ENCODE data around the gene OAT.
"Not testable (repeated sequence)": the region's sequence is repeated elsewhere in the genome, so short reads cannot be mapped to it uniquely, and the experiment has no call there.

Gene OAT

GRCh38 chr10:124370426-124370825, 48.3 kb downstream of the OAT start:
- H3K4me3 ChIP-seq (ENCODE audit: low read length in 2 of 2): no peak overlapping the region
- H3K27me3 ChIP-seq (ENCODE audit: control insufficient read depth in 2 of 2, insufficient read depth in 2 of 2, low read length in 2 of 2): peaks cover 0 to 2% of the 10 kb centered on the region in 2 donors
- no peaks in the 10 kb centered on the region for H3K9me3 ChIP-seq (ENCODE audit: control insufficient read depth in 2 of 2, low read length in 2 of 2)

GRCh38 chr10:124369986-124370385, 48.7 kb downstream of the OAT start:
- Histone ChIP-seq H3K4me1 (ENCODE audit: control insufficient read depth in 2 of 2, insufficient read depth in 2 of 2, low read length in 2 of 2) (no peaks in the 10 kb centered on the region), H3K27ac (ENCODE audit: low read depth in 2 of 2, low read length in 2 of 2) (no peak overlapping the region), H3K4me3 (ENCODE audit: low read length in 2 of 2) (no peak overlapping the region), H3K27me3 (ENCODE audit: control insufficient read depth in 2 of 2, insufficient read depth in 2 of 2, low read length in 2 of 2) (peaks cover 0 to 2% of the 10 kb centered on the region in 2 donors), H3K36me3 (ENCODE audit: control insufficient read depth in 2 of 2, insufficient read depth in 2 of 2, low read length in 2 of 2) (no peaks in the 10 kb centered on the region), H3K9me3 (ENCODE audit: control insufficient read depth in 2 of 2, low read length in 2 of 2) (no peaks in the 10 kb centered on the region), H3K9ac (ENCODE audit: low read depth in 1 of 2, low read length in 2 of 2) (no peak overlapping the region)

More at GRCh38 chr10:124370426-124370825, 48.3 kb downstream of the OAT start:
- H3K9ac ChIP-seq (ENCODE audit: low read depth in 1 of 2, low read length in 2 of 2): no peak overlapping the region
- H3K36me3 ChIP-seq (ENCODE audit: control insufficient read depth in 2 of 2, insufficient read depth in 2 of 2, low read length in 2 of 2): no peaks in the 10 kb centered on the region
- H3K27ac ChIP-seq (ENCODE audit: low read depth in 2 of 2, low read length in 2 of 2): no peak overlapping the region
- no peaks in the 10 kb centered on the region for H3K4me1 ChIP-seq (ENCODE audit: control insufficient read depth in 2 of 2, insufficient read depth in 2 of 2, low read length in 2 of 2)

GRCh38 chr10:124369533-124369932, 49.2 kb downstream of the OAT start:
- not testable (repeated sequence) for H3K9ac ChIP-seq (ENCODE audit: low read depth in 1 of 2, low read length in 2 of 2); H3K9me3 ChIP-seq (ENCODE audit: control insufficient read depth in 2 of 2, low read length in 2 of 2)

GRCh38 chr10:124369066-124369465, 49.7 kb downstream of the OAT start:
- no peaks in the 10 kb centered on the region for H3K4me1 ChIP-seq (ENCODE audit: control insufficient read depth in 2 of 2, insufficient read depth in 2 of 2, low read length in 2 of 2)
- no peak overlapping the region for H3K27ac ChIP-seq (ENCODE audit: low read depth in 2 of 2, low read length in 2 of 2)
- peaks cover 0 to 2% of the 10 kb centered on the region in 2 donors for H3K27me3 ChIP-seq (ENCODE audit: control insufficient read depth in 2 of 2, insufficient read depth in 2 of 2, low read length in 2 of 2)
- H3K4me3 ChIP-seq (ENCODE audit: low read length in 2 of 2): no peak overlapping the region
- no peaks in the 10 kb centered on the region for H3K9me3 ChIP-seq (ENCODE audit: control insufficient read depth in 2 of 2, low read length in 2 of 2)
- H3K36me3 ChIP-seq (ENCODE audit: control insufficient read depth in 2 of 2, insufficient read depth in 2 of 2, low read length in 2 of 2): no peaks in the 10 kb centered on the region
- no peak overlapping the region for H3K9ac ChIP-seq (ENCODE audit: low read depth in 1 of 2, low read length in 2 of 2)

More at GRCh38 chr10:124369533-124369932, 49.2 kb downstream of the OAT start:
- not testable (repeated sequence) for H3K4me1 ChIP-seq (ENCODE audit: control insufficient read depth in 2 of 2, insufficient read depth in 2 of 2, low read length in 2 of 2); H3K27me3 ChIP-seq (ENCODE audit: control insufficient read depth in 2 of 2, insufficient read depth in 2 of 2, low read length in 2 of 2); H3K4me3 ChIP-seq (ENCODE audit: low read length in 2 of 2); H3K36me3 ChIP-seq (ENCODE audit: control insufficient read depth in 2 of 2, insufficient read depth in 2 of 2, low read length in 2 of 2); H3K27ac ChIP-seq (ENCODE audit: low read depth in 2 of 2, low read length in 2 of 2)

DNA sequence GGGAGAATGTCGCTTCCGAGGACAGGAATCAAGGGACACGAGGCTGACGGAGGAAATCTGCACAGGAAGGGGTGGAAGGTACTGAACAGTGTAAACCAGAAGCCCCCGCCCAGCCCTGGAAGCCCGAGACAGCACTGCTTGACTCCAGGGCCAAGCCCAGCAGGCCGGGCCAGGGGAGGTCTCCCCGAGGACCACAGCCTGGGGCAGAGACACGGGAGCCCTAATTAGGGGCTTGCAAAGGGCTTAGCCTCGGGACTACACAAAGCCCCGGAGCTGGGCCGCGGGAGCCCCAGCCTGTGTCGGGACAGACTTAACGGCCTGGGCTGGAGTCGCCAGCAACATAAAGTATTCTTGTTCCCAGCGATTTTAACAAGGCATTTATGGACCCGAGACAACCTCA, 50.8 kb downstream of the OAT start:
- Histone ChIP-seq H3K27me3 (ENCODE audit: control insufficient read depth in 2 of 2, insufficient read depth in 2 of 2, low read length in 2 of 2) (peaks cover 0 to 2% of the 10 kb centered on the region in 2 donors), H3K27ac (ENCODE audit: low read depth in 2 of 2, low read length in 2 of 2) (no peak overlapping the region), H3K4me1 (ENCODE audit: control insufficient read depth in 2 of 2, insufficient read depth in 2 of 2, low read length in 2 of 2) (no peaks in the 10 kb centered on the region), H3K9me3 (ENCODE audit: control insufficient read depth in 2 of 2, low read length in 2 of 2) (no peaks in the 10 kb centered on the region), H3K4me3 (ENCODE audit: low read length in 2 of 2) (no peak overlapping the region), H3K36me3 (ENCODE audit: control insufficient read depth in 2 of 2, insufficient read depth in 2 of 2, low read length in 2 of 2) (no peaks in the 10 kb centered on the region), H3K9ac (ENCODE audit: low read depth in 1 of 2, low read length in 2 of 2) (no peak overlapping the region)

GRCh38 chr10:124367414-124367813, 51.3 kb downstream of the OAT start:
- Histone ChIP-seq H3K4me1 (ENCODE audit: control insufficient read depth in 2 of 2, insufficient read depth in 2 of 2, low read length in 2 of 2) (no peaks in the 10 kb centered on the region), H3K9ac (ENCODE audit: low read depth in 1 of 2, low read length in 2 of 2) (no peak overlapping the region), H3K36me3 (ENCODE audit: control insufficient read depth in 2 of 2, insufficient read depth in 2 of 2, low read length in 2 of 2) (no peaks in the 10 kb centered on the region), H3K4me3 (ENCODE audit: low read length in 2 of 2) (no peak overlapping the region), H3K9me3 (ENCODE audit: control insufficient read depth in 2 of 2, low read length in 2 of 2) (no peaks in the 10 kb centered on the region), H3K27ac (ENCODE audit: low read depth in 2 of 2, low read length in 2 of 2) (no peak overlapping the region), H3K27me3 (ENCODE audit: control insufficient read depth in 2 of 2, insufficient read depth in 2 of 2, low read length in 2 of 2) (peaks cover 0 to 2% of the 10 kb centered on the region in 2 donors)

DNA sequence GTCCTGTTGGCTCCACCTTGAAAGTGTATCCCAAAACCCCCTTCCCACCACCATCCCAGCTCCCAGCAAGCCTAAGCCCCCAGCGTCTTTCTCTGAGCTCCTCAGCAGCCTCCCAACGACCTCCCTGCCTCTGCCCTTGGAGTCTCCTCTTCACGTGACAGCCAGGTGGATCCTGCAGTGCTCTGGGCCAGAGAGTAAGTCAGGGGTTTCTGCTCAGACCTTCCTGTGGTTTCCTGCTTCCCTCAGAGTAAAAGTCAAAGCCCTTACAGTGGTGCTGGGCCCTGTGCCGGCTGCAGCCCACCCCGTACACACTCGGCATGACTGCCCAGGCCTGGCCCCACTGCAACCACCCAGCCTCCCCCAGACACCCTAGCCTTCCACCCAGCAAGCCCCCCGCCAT, 51.9 kb downstream of the OAT start:
- H3K36me3 ChIP-seq (ENCODE audit: control insufficient read depth in 2 of 2, insufficient read depth in 2 of 2, low read length in 2 of 2): no peaks in the 10 kb centered on the region
- H3K27ac ChIP-seq (ENCODE audit: low read depth in 2 of 2, low read length in 2 of 2): no peak overlapping the region
- no peaks in the 10 kb centered on the region for H3K4me1 ChIP-seq (ENCODE audit: control insufficient read depth in 2 of 2, insufficient read depth in 2 of 2, low read length in 2 of 2)
- H3K9me3 ChIP-seq (ENCODE audit: control insufficient read depth in 2 of 2, low read length in 2 of 2): no peaks in the 10 kb centered on the region
- no peak overlapping the region for H3K9ac ChIP-seq (ENCODE audit: low read depth in 1 of 2, low read length in 2 of 2)
- no peak overlapping the region for H3K4me3 ChIP-seq (ENCODE audit: low read length in 2 of 2)
- peaks cover 0 to 2% of the 10 kb centered on the region in 2 donors for H3K27me3 ChIP-seq (ENCODE audit: control insufficient read depth in 2 of 2, insufficient read depth in 2 of 2, low read length in 2 of 2)

- Histone ChIP-seq H3K4me3 (ENCODE audit: low read length in 2 of 2) (no peak overlapping the region), H3K27ac (ENCODE audit: low read depth in 2 of 2, low read length in 2 of 2) (no peak overlapping the region), H3K27me3 (ENCODE audit: control insufficient read depth in 2 of 2, insufficient read depth in 2 of 2, low read length in 2 of 2) (peaks cover 0 to 2% of the 10 kb centered on the region in 2 donors), H3K9ac (ENCODE audit: low read depth in 1 of 2, low read length in 2 of 2) (no peak overlapping the region), H3K4me1 (ENCODE audit: control insufficient read depth in 2 of 2, insufficient read depth in 2 of 2, low read length in 2 of 2) (no peaks in the 10 kb centered on the region), H3K36me3 (ENCODE audit: control insufficient read depth in 2 of 2, insufficient read depth in 2 of 2, low read length in 2 of 2) (no peaks in the 10 kb centered on the region), H3K9me3 (ENCODE audit: control insufficient read depth in 2 of 2, low read length in 2 of 2) (no peaks in the 10 kb centered on the region)
Observed at GRCh38 chr10:124366343-124366742, 52.4 kb downstream of the OAT start.

GRCh38 chr10:124364674-124365073, 54.0 kb downstream of the OAT start:
- H3K9ac ChIP-seq (ENCODE audit: low read depth in 1 of 2, low read length in 2 of 2): no peak overlapping the region
- no peaks in the 10 kb centered on the region for H3K9me3 ChIP-seq (ENCODE audit: control insufficient read depth in 2 of 2, low read length in 2 of 2)
- no peak overlapping the region for H3K4me3 ChIP-seq (ENCODE audit: low read length in 2 of 2)
- no peaks in the 10 kb centered on the region for H3K4me1 ChIP-seq (ENCODE audit: control insufficient read depth in 2 of 2, insufficient read depth in 2 of 2, low read length in 2 of 2)
- no peak overlapping the region for H3K27ac ChIP-seq (ENCODE audit: low read depth in 2 of 2, low read length in 2 of 2)
- peaks cover 0 to 2% of the 10 kb centered on the region in 2 donors for H3K27me3 ChIP-seq (ENCODE audit: control insufficient read depth in 2 of 2, insufficient read depth in 2 of 2, low read length in 2 of 2)
- H3K36me3 ChIP-seq (ENCODE audit: control insufficient read depth in 2 of 2, insufficient read depth in 2 of 2, low read length in 2 of 2): no peaks in the 10 kb centered on the region

DNA sequence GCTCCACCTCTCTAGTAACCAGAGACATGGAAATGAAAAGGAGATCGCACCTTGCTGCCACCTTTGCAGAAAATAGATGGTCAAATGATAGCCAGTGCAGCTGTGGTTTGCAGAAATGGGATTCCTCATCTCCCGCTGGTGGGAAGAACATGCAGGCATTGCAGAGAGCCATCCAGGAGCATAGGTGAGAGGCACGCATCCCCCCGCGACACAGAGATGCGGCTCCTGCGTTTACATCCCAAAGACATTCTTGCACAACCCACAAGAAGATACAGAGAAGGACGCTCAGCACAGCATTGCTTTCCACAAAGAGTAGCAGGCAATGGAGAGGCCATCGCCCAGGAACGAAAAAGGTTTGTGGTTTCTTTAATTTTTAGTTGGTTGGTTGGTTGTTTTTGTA, 56.2 kb downstream of the OAT start:
- H3K9me3 ChIP-seq (ENCODE audit: control insufficient read depth in 2 of 2, low read length in 2 of 2): no peaks in the 10 kb centered on the region
- H3K9ac ChIP-seq (ENCODE audit: low read depth in 1 of 2, low read length in 2 of 2): no peak overlapping the region
- H3K36me3 ChIP-seq (ENCODE audit: control insufficient read depth in 2 of 2, insufficient read depth in 2 of 2, low read length in 2 of 2): no peaks in the 10 kb centered on the region
- no peaks in the 10 kb centered on the region for H3K4me1 ChIP-seq (ENCODE audit: control insufficient read depth in 2 of 2, insufficient read depth in 2 of 2, low read length in 2 of 2)
- no peak overlapping the region for H3K4me3 ChIP-seq (ENCODE audit: low read length in 2 of 2)
- H3K27me3 ChIP-seq (ENCODE audit: control insufficient read depth in 2 of 2, insufficient read depth in 2 of 2, low read length in 2 of 2): peaks cover 0 to under 1% of the 10 kb centered on the region in 2 donors
- H3K27ac ChIP-seq (ENCODE audit: low read depth in 2 of 2, low read length in 2 of 2): no peak overlapping the region

- Histone ChIP-seq H3K36me3 (ENCODE audit: control insufficient read depth in 2 of 2, insufficient read depth in 2 of 2, low read length in 2 of 2) (no peaks in the 10 kb centered on the region), H3K9me3 (ENCODE audit: control insufficient read depth in 2 of 2, low read length in 2 of 2) (no peaks in the 10 kb centered on the region), H3K9ac (ENCODE audit: low read depth in 1 of 2, low read length in 2 of 2) (no peak overlapping the region), H3K27ac (ENCODE audit: low read depth in 2 of 2, low read length in 2 of 2) (no peak overlapping the region), H3K4me3 (ENCODE audit: low read length in 2 of 2) (no peak overlapping the region), H3K4me1 (ENCODE audit: control insufficient read depth in 2 of 2, insufficient read depth in 2 of 2, low read length in 2 of 2) (peaks cover 0 to 3% of the 10 kb centered on the region in 2 donors), H3K27me3 (ENCODE audit: control insufficient read depth in 2 of 2, insufficient read depth in 2 of 2, low read length in 2 of 2) (no peaks in the 10 kb centered on the region)
Observed at GRCh38 chr10:124359336-124359832, 59.3 kb downstream of the OAT start.
